H1 (cell line): ENCODE data around the gene SLC19A3.

ENCODE experiments used
- CBX5 ChIP-seq: fragments of 300-800, 300-1000 bp; sonication (generic); IDR thresholded peaks from 2 replicates; pipeline ENCODE4 v1.7.1; 2016; ENCODE audit warnings: antibody characterized with exemption, low read length, low read depth
- CEBPB ChIP-seq: IDR thresholded peaks from 2 replicates; pipeline ENCODE4 v1.6.1; 2012; ENCODE audit warnings: low read depth, low read length
- CHD1 ChIP-seq: IDR thresholded peaks from 2 replicates; pipeline ENCODE4 v1.6.1; 2012; ENCODE audit warnings: low read depth, low read length, improper control_type of control experiment
- EGR1 ChIP-seq: IDR thresholded peaks from 2 replicates; pipeline ENCODE4 v1.6.1; 2011; ENCODE audit warnings: low read depth, low read length, borderline replicate concordance
- EZH2 ChIP-seq: fragments of 200-600 bp; sonication (generic); IDR thresholded peaks from 2 replicates; pipeline ENCODE4 v1.7.1; 2012; ENCODE audit warnings: low read depth, mild to moderate bottlenecking, moderate library complexity, low read length, inconsistent platforms; ENCODE audit not compliant: severe bottlenecking
- FOSL1 ChIP-seq: IDR thresholded peaks from 2 replicates; pipeline ENCODE4 v1.6.1; 2011; ENCODE audit warnings: mild to moderate bottlenecking, low read depth, low read length, moderate library complexity; ENCODE audit not compliant: insufficient read depth
- KDM5A ChIP-seq: fragments of 200-600 bp; IDR thresholded peaks from 2 replicates; pipeline ENCODE4 v1.7.1; 2012; ENCODE audit warnings: mild to moderate bottlenecking, low read length, inconsistent platforms, mixed read lengths
- POLR2A ChIP-seq, 2 experiments: IDR thresholded peaks; 1 replicate in 1 of 2; 2 replicates in 1 of 2; pipeline ENCODE4 v1.6.1; 2011; ENCODE audit warnings: low read depth in 2 of 2, low read length in 2 of 2, mild to moderate bottlenecking in 2 of 2; ENCODE audit errors: control extremely low read depth in 1 of 2
- POLR2AphosphoS5 ChIP-seq: IDR thresholded peaks from 2 replicates; pipeline ENCODE4 v1.6.1; 2011; ENCODE audit warnings: low read depth, low read length
- RXRA ChIP-seq: IDR thresholded peaks from 2 replicates; pipeline ENCODE4 v1.6.1; 2011; ENCODE audit warnings: low read depth, mild to moderate bottlenecking, low read length, moderate library complexity; ENCODE audit not compliant: insufficient read depth
- TAF1 ChIP-seq: IDR thresholded peaks from 2 replicates; pipeline ENCODE4 v1.6.1; 2011; ENCODE audit warnings: mild to moderate bottlenecking, low read depth, low read length
- TAF7 ChIP-seq: optimal IDR thresholded peaks from 2 replicates; pipeline ENCODE3; 2011; ENCODE audit warnings: low read depth, mild to moderate bottlenecking, inconsistent platforms, low read length, moderate library complexity, borderline replicate concordance
- TF ChIP-seq, protein P1 (sequence below), 3 experiments: IDR thresholded peaks; 1 replicate in 2 of 3; 2 replicates in 1 of 3; pipeline versions ENCODE4 v1.5.1 to v1.6.1; 2011; ENCODE audit warnings: low read length in 3 of 3, mild to moderate bottlenecking in 3 of 3, inconsistent platforms in 2 of 3, low read depth in 1 of 3, moderate library complexity in 1 of 3; ENCODE audit not compliant: insufficient read depth in 1 of 3; ENCODE audit errors: control extremely low read depth in 1 of 3
- TF ChIP-seq, protein P2 (sequence below): IDR thresholded peaks from 2 replicates; pipeline ENCODE4 v1.6.1; 2011; ENCODE audit warnings: low read length, improper control_type of control experiment

DNA sequence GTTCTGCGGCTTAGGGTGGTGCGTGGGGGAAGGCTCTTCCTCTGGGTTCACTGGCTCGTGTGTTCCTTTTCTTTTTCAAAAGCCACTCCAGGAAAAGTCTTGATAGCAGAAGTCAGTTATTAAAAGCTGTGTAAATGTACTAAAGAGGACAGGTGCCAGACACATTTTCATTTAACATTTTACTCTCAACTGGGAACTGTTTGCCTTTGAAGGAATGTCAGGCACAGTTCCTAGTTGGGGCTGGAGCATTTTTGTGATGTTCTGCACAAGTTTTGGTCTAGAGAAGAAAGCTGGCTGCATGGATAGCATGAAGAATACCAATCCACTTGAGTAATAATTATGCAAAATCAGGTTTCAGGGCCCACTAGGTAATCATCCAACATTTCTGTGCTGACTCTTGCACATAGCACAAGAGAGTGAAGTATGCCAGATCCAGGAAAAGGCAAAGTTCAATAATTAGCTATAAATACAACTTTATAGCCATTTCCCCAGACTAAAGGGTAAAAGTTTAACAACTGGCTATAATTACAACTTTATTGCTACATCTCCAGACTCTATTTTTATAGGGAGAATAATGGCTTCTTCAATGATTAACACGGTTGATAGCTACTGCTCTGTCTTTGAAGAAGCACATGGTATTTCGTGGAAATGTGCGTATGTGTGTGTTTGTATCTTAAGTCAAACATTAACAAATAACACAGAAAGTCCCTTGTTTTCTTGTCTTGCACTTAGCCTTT, 44.1 kb upstream of the SLC19A3 start:
- TF ChIP-seq TAF7 (no peak), CHD1 (no peak), FOSL1 (no peak), TAF1 (no peak), KDM5A (no peak), EZH2 (no peak), POLR2A (IDR thresholded peaks at IDR 0.05; ENCODE audit: control extremely low read depth in 1 of 2, low read depth in 2 of 2, low read length in 2 of 2) (no peak), RXRA (no peak), POLR2AphosphoS5 (no peak), CEBPB (no peak), EGR1 (no peak), CBX5 (no peak)
- TF ChIP-seq, protein P1, sequence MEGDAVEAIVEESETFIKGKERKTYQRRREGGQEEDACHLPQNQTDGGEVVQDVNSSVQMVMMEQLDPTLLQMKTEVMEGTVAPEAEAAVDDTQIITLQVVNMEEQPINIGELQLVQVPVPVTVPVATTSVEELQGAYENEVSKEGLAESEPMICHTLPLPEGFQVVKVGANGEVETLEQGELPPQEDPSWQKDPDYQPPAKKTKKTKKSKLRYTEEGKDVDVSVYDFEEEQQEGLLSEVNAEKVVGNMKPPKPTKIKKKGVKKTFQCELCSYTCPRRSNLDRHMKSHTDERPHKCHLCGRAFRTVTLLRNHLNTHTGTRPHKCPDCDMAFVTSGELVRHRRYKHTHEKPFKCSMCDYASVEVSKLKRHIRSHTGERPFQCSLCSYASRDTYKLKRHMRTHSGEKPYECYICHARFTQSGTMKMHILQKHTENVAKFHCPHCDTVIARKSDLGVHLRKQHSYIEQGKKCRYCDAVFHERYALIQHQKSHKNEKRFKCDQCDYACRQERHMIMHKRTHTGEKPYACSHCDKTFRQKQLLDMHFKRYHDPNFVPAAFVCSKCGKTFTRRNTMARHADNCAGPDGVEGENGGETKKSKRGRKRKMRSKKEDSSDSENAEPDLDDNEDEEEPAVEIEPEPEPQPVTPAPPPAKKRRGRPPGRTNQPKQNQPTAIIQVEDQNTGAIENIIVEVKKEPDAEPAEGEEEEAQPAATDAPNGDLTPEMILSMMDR (IDR thresholded peaks at IDR 0.05; ENCODE audit: control extremely low read depth in 1 of 3, insufficient read depth in 1 of 3, low read depth in 1 of 3, low read length in 3 of 3), result no peak
- TF ChIP-seq, protein P2, sequence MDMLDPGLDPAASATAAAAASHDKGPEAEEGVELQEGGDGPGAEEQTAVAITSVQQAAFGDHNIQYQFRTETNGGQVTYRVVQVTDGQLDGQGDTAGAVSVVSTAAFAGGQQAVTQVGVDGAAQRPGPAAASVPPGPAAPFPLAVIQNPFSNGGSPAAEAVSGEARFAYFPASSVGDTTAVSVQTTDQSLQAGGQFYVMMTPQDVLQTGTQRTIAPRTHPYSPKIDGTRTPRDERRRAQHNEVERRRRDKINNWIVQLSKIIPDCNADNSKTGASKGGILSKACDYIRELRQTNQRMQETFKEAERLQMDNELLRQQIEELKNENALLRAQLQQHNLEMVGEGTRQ, result no peak
